NCI-H226 (cell line): ENCODE results near the gene PDIA2.
"Not testable (repeated sequence)": the region's sequence is repeated elsewhere in the genome, so short reads cannot be mapped to it uniquely, and the experiment has no call there.

Source experiments
- DNase-seq: peaks from one replicate; pipeline ENCODE4 v3.0.0-alpha.2; 2015

The PDIA2 gene

GRCh38 chr16:283033-283805 lies at the start of gene PDIA2:
Gene PDIA2, plus strand, starts transcription at chr16:283164. Its CDS starts 6 bp downstream, at chr16:283170.
- no peak for DNase-seq

- peak; percentile 88 for DNase-seq
These were observed 48.3 kb upstream of the PDIA2 start, which contains the start of gene FAM234A for GRCh38 chr16:234468-235305. Gene FAM234A, plus strand, starts transcription at chr16:234821. Its CDS starts 19,593 bp downstream, at chr16:254414.

GRCh38 chr16:239948-240277 lies 43.1 kb upstream of the PDIA2 start:
- DNase-seq: no peak

- DNase-seq: no peak
These were observed 42.4 kb upstream of the PDIA2 start for GRCh38 chr16:240559-240958.

DNA sequence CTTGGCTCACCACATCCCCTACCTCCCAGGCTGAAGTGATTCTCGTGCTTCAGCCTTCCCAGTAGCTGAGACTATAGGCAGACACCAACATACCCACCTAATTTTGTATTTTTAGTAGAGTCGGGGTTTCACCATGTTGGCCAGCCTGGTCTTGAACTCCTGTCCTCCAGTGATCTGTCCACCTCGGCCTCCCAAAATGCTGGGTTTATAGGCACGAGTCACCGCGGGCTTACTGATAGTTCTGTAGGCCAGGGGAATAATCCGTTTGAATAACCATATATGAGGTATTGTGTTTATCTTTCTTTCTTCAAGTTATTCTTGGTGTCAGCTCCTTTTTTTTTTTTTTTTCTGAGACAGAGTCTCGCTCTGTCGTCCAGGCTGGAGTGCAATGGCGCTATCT lies 40.7 kb upstream of the PDIA2 start:
- no peak for DNase-seq

- DNase-seq: no peak
These were observed 39.6 kb upstream of the PDIA2 start for GRCh38 chr16:243348-243747.

DNA sequence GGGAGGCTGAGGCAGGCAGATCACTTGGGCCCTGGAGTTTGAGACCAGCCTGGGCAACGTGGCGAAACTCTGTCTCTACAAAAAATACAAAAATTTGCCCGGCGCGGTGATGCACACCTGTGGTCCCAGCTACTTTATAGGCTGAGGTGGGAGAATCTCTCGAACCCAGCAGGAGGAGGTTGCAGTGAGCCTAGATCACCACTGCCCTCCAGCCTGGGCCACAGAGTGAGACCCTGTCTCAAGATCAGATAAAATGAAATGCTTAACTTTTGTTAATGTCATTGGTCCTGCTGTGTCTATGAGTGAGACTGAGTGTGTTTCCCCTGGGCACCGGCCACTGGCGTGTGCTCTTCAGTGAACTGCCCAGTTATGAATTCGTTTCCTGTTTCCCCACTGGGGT lies 37.9 kb upstream of the PDIA2 start:
- no peak for DNase-seq

DNA sequence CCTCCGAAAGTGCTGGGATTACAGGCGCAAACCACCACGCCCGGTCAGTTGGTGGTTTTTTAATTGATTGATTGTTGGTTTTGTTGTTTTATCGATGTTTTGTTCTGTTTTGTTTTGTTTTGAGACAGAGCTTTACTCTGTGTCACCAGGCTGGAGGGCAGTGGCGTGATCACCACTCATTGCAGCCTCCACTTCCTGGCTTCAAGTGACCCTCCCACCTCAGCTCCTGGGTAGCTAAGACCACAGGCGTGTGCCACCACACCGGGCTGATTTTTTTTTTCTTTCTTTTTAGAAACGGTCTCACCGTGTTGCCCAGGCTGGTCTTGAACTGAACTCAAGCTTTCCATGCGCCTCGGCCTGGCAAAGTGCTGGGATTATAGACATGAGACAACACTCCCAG lies 35.9 kb upstream of the PDIA2 start:
- DNase-seq: no peak

DNA sequence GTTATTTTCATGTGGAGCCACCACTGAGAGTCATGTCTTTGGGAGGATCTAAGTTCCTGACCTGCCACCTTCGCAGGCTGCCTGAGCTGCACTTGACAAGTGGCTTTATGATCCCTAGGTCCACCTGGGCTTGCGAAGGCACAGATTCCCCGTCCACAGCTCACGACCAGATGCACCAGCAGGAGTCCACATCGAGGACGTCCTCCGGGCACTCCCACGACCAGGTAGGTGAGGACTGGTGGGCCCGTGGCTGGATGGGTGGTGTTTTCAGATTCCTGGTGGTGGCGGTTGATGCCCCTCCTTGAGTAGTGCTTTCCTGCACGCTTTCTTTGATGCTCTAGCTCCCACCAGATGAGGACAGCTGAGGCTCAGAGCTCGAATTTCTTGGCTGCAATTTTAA lies 33.5 kb upstream of the PDIA2 start:
- no peak for DNase-seq

GRCh38 chr16:252366-253337 lies 30.3 kb upstream of the PDIA2 start:
- DNase-seq: no peak

DNA sequence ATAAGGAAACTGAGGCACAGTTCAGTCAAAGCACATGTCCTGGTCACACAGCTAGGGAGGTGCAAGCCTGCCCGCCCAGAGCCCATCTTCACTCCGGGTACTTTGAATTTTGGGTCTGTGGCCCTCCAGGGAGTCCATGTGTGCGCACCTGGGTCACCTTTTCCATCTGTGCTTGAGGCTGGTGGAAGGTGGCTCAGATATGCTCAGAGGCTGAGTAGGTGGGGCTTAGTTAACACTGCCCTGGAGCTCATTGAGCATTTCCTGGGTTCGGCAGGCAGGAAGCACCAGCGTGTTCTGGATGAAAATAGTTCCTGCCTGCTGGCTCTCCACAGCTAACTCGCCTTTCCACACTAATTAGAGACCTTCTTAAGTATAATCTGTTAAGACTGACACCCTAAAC lies 29.1 kb upstream of the PDIA2 start:
- DNase-seq: no peak

DNA sequence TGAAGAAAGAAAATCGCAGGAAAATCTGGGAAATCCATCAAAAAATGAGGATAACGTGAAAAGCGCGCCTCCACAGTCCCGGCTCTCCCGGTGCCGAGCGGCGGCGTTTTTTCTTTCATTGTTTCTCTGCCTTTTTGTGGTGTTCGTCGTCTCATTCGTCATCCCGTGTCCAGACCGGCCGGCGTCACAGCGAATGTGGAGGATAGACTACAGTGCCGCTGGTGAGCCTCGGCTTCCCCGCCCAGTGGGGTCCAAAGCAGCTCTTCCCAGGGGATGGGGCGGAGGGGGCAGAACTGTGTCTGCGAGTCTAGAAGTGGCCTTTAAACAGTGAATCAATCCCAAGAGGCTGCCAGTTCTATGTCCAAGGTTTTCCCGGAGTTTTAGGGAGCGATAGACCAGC lies 28.5 kb upstream of the PDIA2 start:
- no peak for DNase-seq

GRCh38 chr16:255183-255582 lies 27.8 kb upstream of the PDIA2 start:
- DNase-seq: no peak

- not testable (repeated sequence) for DNase-seq
These were observed 24.9 kb upstream of the PDIA2 start for GRCh38 chr16:258091-258490.

GRCh38 chr16:259226-259625 lies 23.7 kb upstream of the PDIA2 start:
- DNase-seq: no peak

- no peak for DNase-seq
These were observed 23.1 kb upstream of the PDIA2 start for GRCh38 chr16:259814-260253.

DNA sequence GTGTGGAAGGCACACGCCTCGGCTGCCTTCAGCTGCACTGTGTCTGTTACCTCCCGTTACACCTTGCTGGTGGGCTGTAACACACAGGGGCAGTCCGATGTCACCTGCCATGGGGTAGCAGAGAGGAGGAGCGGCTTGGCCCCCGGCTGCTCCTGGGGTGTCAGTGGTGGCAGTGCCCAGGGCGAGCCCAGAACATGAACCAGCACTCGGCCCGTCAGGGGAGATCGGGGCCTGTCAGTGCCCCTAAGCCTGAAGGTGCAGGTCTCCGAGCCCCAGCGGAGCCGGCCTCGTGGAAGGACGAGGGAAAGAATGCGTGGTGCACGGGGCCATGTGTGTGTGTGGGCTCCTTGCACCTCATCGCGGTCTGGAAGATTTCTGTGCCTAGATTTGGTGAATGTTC lies 22.6 kb upstream of the PDIA2 start:
- DNase-seq: no peak

DNA sequence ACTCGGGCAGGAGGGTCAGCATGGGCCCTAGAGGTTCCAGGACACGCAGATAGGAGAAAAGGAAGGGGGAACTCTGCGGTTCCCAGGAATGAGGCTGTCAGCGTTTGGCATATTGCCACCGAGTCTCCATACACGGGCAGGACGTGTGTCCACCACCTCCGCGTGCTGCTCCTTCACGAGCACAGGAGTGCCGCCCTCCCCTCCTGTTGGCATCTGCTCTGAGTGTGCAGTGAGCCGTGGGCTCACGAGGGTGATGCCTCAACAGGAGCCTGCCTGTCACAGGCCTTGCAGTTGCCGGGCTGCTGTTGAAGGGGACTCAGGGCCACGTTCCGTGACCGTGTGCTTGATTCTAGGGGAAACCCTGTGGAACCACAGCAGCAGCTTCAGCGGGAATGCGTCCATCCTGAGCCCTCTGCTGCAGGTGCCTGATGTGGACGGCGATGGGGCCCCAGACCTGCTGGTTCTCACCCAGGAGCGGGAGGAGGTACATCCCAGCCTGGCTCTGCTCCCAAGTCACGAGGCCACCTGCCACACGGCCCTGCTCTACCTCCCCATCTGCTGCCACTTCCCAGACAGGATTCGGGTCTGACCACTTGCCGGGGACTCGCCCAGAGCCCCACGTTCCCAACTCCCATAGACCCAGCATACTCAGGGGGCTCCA lies 21.8 kb upstream of the PDIA2 start:
- no peak for DNase-seq

DNA sequence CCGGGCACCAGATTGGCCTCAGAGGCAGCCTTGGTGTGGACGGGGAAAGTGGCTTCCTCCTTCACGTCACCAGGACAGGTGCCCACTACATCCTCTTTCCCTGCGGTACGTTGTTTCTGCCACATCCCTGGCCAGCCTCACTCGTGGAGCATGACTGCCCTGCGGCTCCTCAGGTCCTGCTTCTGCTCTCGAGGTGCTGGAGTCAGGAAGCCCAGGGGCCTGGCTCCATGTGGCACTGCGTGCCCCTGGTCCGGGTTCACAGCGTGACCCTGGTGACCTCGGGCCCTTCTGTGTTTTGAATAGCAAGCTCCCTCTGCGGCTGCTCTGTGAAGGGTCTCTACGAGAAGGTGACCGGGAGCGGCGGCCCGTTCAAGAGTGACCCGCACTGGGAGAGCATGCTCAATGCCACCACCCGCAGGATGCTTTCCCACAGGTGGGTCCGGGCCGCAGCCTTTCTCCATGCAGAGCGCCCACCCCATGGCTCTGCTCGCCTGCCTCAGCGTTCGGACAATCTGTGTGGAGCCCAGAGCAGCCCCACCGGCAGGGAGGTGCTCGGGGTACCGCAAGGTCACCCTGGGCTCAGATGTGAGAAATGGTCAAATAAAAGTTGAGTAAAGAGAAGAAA lies 20.7 kb upstream of the PDIA2 start:
- DNase-seq: no peak

DNA sequence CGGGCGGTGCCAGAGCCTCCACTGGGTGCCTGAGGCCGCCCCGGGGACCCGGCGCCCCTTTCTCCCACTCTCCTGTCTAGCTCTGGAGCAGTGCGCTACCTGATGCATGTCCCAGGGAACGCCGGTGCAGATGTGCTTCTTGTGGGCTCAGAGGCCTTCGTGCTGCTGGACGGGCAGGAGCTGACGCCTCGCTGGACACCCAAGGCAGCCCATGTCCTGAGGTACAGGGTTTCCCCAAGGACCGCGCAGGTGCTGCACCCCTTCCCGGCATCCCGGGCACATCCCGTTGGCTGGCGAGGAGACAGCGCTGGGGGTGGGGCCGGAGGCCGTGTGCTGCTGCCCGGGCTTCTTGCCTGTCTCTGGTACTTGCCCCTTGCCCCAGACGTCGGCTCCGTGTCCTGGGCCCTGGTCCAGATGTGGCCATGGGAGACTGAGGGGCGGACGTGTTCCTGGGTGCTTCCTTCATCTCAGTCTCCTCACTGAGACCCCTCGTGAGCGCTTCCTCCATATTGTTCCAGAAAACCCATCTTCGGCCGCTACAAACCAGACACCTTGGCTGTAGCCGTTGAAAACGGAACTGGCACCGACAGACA lies 19.7 kb upstream of the PDIA2 start:
- DNase-seq: no peak

DNA sequence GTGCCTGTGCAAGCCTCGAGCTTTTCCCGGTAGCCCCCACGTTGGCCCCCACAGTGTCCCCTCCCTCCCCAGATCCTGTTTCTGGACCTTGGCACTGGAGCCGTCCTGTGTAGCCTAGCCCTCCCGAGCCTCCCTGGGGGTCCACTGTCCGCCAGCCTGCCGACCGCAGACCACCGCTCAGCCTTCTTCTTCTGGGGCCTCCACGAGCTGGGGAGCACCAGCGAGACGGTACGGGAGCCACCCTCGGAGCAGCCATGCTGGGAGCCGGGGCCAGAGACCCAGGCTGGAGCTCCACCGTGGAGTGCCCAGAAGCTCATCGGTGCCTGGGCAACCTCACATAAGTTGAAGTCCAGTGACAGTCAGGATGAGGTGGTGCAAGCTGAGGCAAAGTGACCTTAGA lies 19.0 kb upstream of the PDIA2 start:
- DNase-seq: no peak
